HEK293 (cell line): ENCODE results near the gene KCTD11.

Source experiments
- CTCF ChIA-PET: fragments of 350-600 bp; formaldehyde crosslinking; extraction: SDS; loops from one replicate; lab custom pipeline; 2021; ENCODE audit warnings: antibody characterized with exemption; lab: Yijun Ruan, JAX
- POLR2A ChIA-PET: fragments of 300-600 bp; formaldehyde crosslinking; extraction: SDS; loops from one replicate; lab custom pipeline; 2020; ENCODE audit warnings: antibody characterized with exemption, inconsistent platforms; lab: Yijun Ruan, JAX
- H3K27ac ChIP-seq: fragments of 200-500 bp; sonication (Bioruptor generic); 2 replicates; pipeline ENCODE4 v1.5.1; 2014; ENCODE audit warnings: low read depth, low read length, control low read depth, inconsistent platforms; ENCODE audit errors: extremely low read depth
- H3K36me3 ChIP-seq, 2 experiments: fragments of 200-500 bp in 1 of 2; sonication (Bioruptor generic) in 1 of 2; 1 replicate in 1 of 2; 2 replicates in 1 of 2; pipeline ENCODE4 v1.5.1; 2014 to 2017; ENCODE audit warnings: inconsistent platforms in 2 of 2, low read length in 2 of 2; ENCODE audit not compliant: control insufficient read depth in 2 of 2, insufficient read depth in 1 of 2
- H3K4me1 ChIP-seq: fragments of 200-500 bp; sonication (Bioruptor generic); 2 replicates; pipeline ENCODE4 v1.5.1; 2014; ENCODE audit warnings: mild to moderate bottlenecking, low read length, inconsistent platforms; ENCODE audit not compliant: control insufficient read depth, insufficient read depth
- H3K4me3 ChIP-seq: 2 replicates; pipeline ENCODE4 v1.5.1; 2011; ENCODE audit warnings: low read depth, mild to moderate bottlenecking, control low read depth, low read length, moderate library complexity
- H3K9me3 ChIP-seq: fragments of 200-500 bp; sonication (Bioruptor generic); 2 replicates; pipeline ENCODE4 v1.5.1; 2014; ENCODE audit warnings: low read depth, low read length, inconsistent platforms; ENCODE audit not compliant: control insufficient read depth, insufficient read depth
- FEZF1 ChIP-seq: fragments of 450-650 bp; formaldehyde crosslinking; IDR thresholded peaks from 2 replicates; pipeline ENCODE4 v1.5.1; 2016; ENCODE audit warnings: missing biosample characterization, missing genetic modification characterization
- GLIS1 ChIP-seq: fragments of 450-650 bp; formaldehyde crosslinking; IDR thresholded peaks from 2 replicates; pipeline ENCODE4 v1.5.1; 2016; ENCODE audit warnings: missing biosample characterization, missing genetic modification characterization
- GLIS2 ChIP-seq: fragments of 450-650 bp; formaldehyde crosslinking; IDR thresholded peaks from 2 replicates; pipeline ENCODE4 v1.5.1; 2016; ENCODE audit warnings: missing biosample characterization, missing genetic modification characterization
- IKZF3 ChIP-seq: fragments of 450-650 bp; IDR thresholded peaks from 2 replicates; pipeline ENCODE4 v1.5.0; 2018; ENCODE audit warnings: missing biosample characterization, mild to moderate bottlenecking, missing genetic modification characterization, moderate library complexity
- OSR2 ChIP-seq: fragments of 450-650 bp; formaldehyde crosslinking; IDR thresholded peaks from 2 replicates; pipeline ENCODE4 v1.5.1; 2016; ENCODE audit warnings: missing biosample characterization, missing genetic modification characterization
- OVOL3 ChIP-seq: fragments of 450-650 bp; formaldehyde crosslinking; IDR thresholded peaks from 2 replicates; pipeline ENCODE4 v1.5.1; 2016; ENCODE audit warnings: missing biosample characterization, missing genetic modification characterization
- RBAK ChIP-seq: fragments of 450-650 bp; formaldehyde crosslinking; IDR thresholded peaks from 2 replicates; pipeline ENCODE4 v1.5.1; 2016; ENCODE audit warnings: missing biosample characterization, missing genetic modification characterization
- TRIM28 ChIP-seq: IDR thresholded peaks from 2 replicates; pipeline ENCODE4 v1.6.1; 2011; ENCODE audit warnings: low read length, control low read depth, borderline replicate concordance
- ZBTB1 ChIP-seq: fragments of 450-650 bp; formaldehyde crosslinking; IDR thresholded peaks from 2 replicates; pipeline ENCODE4 v1.5.1; 2016; ENCODE audit warnings: missing biosample characterization, missing genetic modification characterization
- ZBTB48 ChIP-seq: fragments of 450-650 bp; formaldehyde crosslinking; IDR thresholded peaks from 2 replicates; pipeline ENCODE4 v1.5.1; 2016; ENCODE audit warnings: missing biosample characterization, missing genetic modification characterization
- ZIC2 ChIP-seq: fragments of 450-650 bp; formaldehyde crosslinking; IDR thresholded peaks from 2 replicates; pipeline ENCODE4 v1.5.1; 2016; ENCODE audit warnings: missing biosample characterization, missing genetic modification characterization
- ZNF10 ChIP-seq: fragments of 450-650 bp; formaldehyde crosslinking; IDR thresholded peaks from 2 replicates; pipeline ENCODE4 v1.5.1; 2017; ENCODE audit warnings: missing biosample characterization, missing genetic modification characterization
- ZNF214 ChIP-seq: fragments of 450-650 bp; formaldehyde crosslinking; IDR thresholded peaks from 2 replicates; pipeline ENCODE4 v1.5.1; 2017; ENCODE audit warnings: missing biosample characterization, mild to moderate bottlenecking, missing genetic modification characterization, borderline replicate concordance
- ZNF423 ChIP-seq: fragments of 450-650 bp; formaldehyde crosslinking; IDR thresholded peaks from 2 replicates; pipeline ENCODE4 v1.5.1; 2016; ENCODE audit warnings: missing biosample characterization, missing genetic modification characterization
- ZNF548 ChIP-seq: fragments of 450-650 bp; formaldehyde crosslinking; IDR thresholded peaks from 2 replicates; pipeline ENCODE4 v1.5.1; 2016; ENCODE audit warnings: missing biosample characterization, missing genetic modification characterization
- ZNF558 ChIP-seq: fragments of 450-650 bp; formaldehyde crosslinking; IDR thresholded peaks from 2 replicates; pipeline ENCODE4 v1.5.1; 2016; ENCODE audit warnings: missing biosample characterization, missing genetic modification characterization
- ZNF610 ChIP-seq: fragments of 450-650 bp; formaldehyde crosslinking; IDR thresholded peaks from 2 replicates; pipeline ENCODE4 v1.5.1; 2016; ENCODE audit warnings: missing biosample characterization, missing genetic modification characterization, borderline replicate concordance
- ZNF677 ChIP-seq: fragments of 450-650 bp; IDR thresholded peaks from 2 replicates; pipeline ENCODE4 v1.5.0; 2018; ENCODE audit warnings: missing biosample characterization, mild to moderate bottlenecking, missing genetic modification characterization, moderate library complexity
- TF ChIP-seq, protein P1 (sequence below): fragments of 450-650 bp; formaldehyde crosslinking; IDR thresholded peaks from 2 replicates; pipeline ENCODE4 v1.5.1; 2016; ENCODE audit warnings: missing biosample characterization, missing genetic modification characterization
- TF ChIP-seq, protein P2 (sequence below): fragments of 450-650 bp; formaldehyde crosslinking; conservative IDR thresholded peaks from 2 replicates; pipeline ENCODE4 v1.5.1; 2016; ENCODE audit warnings: low read depth, missing biosample characterization, missing genetic modification characterization
- TF ChIP-seq, protein P3 (sequence below): fragments of 450-650 bp; formaldehyde crosslinking; conservative IDR thresholded peaks from 2 replicates; pipeline ENCODE4 v1.5.1; 2016; ENCODE audit warnings: low read depth, missing biosample characterization, missing genetic modification characterization
- TF ChIP-seq, protein P4 (sequence below): fragments of 450-650 bp; formaldehyde crosslinking; IDR thresholded peaks from 2 replicates; pipeline ENCODE4 v1.5.1; 2016; ENCODE audit warnings: missing biosample characterization, missing genetic modification characterization

Gene KCTD11

DNA sequence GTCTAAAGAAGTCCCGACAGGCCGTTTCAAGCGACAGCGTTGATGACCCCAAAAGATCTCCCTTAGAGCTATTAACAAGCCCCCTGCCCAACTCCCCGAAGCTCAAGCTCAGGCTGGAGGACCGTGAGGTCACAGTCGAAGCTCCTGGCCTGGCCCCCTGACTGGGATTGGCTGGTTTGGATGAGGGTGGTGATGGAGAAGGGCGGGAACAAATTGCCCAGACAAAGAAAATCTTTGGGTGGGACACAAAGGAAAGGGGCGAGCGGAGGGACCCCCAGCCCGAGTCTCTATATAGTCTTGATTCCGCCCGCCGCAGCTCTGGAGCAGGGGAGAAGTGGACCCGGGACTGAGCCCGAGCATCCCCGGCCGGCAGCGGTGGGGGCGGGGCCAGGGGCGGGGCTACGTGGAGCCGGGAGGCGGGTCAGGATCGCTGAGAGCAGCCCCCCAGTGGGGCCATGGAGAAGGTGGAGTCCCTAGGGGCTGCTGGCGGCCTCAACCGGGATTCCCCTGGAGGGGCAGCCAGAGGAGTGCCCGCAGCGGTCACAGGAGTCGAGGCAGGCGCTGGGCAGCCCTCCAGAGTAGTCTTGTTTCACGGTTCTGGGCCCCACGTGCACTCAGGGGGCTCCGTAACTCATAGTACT lies 21.8 kb upstream of the KCTD11 start (continued):
- peak; percentile 76; the same call in 1 of the 2 replicates for TF ChIP-seq IKZF3 (tag by site-specific recombination)
- TF ChIP-seq GLIS1 (tag by site-specific recombination) = peak; percentile 85
- no peak for TF ChIP-seq OSR2 (tag by site-specific recombination)
- peak; percentile 82 for TF ChIP-seq GLIS2
- TF ChIP-seq ZNF423 (tag by site-specific recombination) = peak; percentile 96
- TF ChIP-seq ZNF558 (tag by site-specific recombination) = no peak
- peak; percentile 42 for TF ChIP-seq ZIC2 (tag by site-specific recombination)

DNA sequence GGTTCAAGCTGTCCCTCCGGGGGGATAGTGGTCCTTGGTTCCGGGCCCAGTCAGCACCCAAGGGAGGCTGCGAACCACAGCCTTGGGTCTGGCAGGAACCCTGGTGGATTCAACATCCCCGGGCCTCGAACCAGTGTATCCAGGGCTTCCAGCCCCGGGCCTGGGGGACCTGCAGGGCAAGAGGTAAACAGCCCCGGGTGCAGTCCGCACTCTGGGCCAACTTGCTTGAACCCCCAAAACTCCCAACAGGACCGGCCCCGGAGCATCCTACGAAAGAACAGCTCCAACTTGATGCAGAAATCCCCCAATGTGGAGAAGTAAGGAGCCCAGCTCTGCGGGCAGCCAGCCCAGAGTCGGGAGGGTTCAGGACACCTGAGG lies 21.3 kb upstream of the KCTD11 start:
- peaks cover 9% of the 10 kb centered on the region for H3K4me1 ChIP-seq
- peak overlapping the region; percentile 64; the same call in 1 of the 2 replicates for H3K4me3 ChIP-seq
- no peaks in the 10 kb centered on the region for H3K9me3 ChIP-seq
- ChIA-PET POLR2A (interaction anchor here (1.8 to 2.9 kb wide), 5 partner anchors 13 to 356 kb away, joined by 13 to 42 read pairs (median 22); partner anchors contain the start of genes GPS2, POLR2A and TP53), CTCF (interaction anchor here (0.6 to 2.8 kb wide), 4 partner anchors 13 to 67 kb away, joined by 4 to 29 read pairs (median 10); no protein-coding TSS in a partner anchor)
- H3K27ac ChIP-seq = peak overlapping the region; percentile 35; the same call in 1 of the 2 replicates
- H3K36me3 ChIP-seq = peaks cover 3 to 17% of the 10 kb centered on the region in 2 experiments; a peak in 2 of 3 replicates
- no peak for TF ChIP-seq TRIM28
- TF ChIP-seq ZNF423 (tag by site-specific recombination) = 0 out of 2 replicates have a peak, but pooled peaks have one; percentile 16
- TF ChIP-seq, protein P1, sequence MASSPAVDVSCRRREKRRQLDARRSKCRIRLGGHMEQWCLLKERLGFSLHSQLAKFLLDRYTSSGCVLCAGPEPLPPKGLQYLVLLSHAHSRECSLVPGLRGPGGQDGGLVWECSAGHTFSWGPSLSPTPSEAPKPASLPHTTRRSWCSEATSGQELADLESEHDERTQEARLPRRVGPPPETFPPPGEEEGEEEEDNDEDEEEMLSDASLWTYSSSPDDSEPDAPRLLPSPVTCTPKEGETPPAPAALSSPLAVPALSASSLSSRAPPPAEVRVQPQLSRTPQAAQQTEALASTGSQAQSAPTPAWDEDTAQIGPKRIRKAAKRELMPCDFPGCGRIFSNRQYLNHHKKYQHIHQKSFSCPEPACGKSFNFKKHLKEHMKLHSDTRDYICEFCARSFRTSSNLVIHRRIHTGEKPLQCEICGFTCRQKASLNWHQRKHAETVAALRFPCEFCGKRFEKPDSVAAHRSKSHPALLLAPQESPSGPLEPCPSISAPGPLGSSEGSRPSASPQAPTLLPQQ (tag by site-specific recombination) = 0 out of 2 replicates have a peak, but pooled peaks have one; percentile 8

DNA sequence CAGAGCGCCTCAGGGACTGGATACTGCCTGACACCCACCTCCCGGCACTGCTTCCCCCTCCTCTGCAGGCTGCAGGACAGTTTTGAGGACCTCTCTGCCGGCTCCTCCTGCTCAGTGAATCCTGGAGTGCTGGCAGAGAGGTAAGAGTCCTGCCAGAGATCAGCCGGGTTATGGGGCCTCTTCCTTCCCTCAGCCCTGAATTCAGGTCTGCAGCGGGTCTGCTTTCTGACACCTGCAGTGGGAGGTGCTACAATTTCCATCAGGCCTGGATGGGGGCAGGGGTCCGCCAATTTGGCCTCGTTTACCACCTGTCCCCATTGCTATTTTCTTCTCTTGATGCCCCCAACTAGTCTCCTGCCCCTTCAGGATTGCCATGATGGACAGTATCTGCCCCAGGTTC lies 19.9 kb upstream of the KCTD11 start:
- H3K27ac ChIP-seq = no peak overlapping the region
- ChIA-PET CTCF (no interaction called here), POLR2A (no interaction called here)
- H3K36me3 ChIP-seq = peaks cover 0 to 2% of the 10 kb centered on the region in 2 experiments; a peak in 1 of 3 replicates
- H3K9me3 ChIP-seq = no peaks in the 10 kb centered on the region
- peaks cover 9% of the 10 kb centered on the region for H3K4me1 ChIP-seq
- no peak overlapping the region for H3K4me3 ChIP-seq
- TF ChIP-seq ZBTB48 (no peak), ZNF610 (tag by site-specific recombination) (no peak), ZNF548 (tag by site-specific recombination) (no peak), ZNF677 (no peak), ZNF214 (no peak), ZBTB1 (tag by site-specific recombination) (no peak), RBAK (no peak), OVOL3 (tag by site-specific recombination) (no peak), FEZF1 (no peak), ZNF10 (tag by site-specific recombination) (no peak)
- TF ChIP-seq, protein P2, sequence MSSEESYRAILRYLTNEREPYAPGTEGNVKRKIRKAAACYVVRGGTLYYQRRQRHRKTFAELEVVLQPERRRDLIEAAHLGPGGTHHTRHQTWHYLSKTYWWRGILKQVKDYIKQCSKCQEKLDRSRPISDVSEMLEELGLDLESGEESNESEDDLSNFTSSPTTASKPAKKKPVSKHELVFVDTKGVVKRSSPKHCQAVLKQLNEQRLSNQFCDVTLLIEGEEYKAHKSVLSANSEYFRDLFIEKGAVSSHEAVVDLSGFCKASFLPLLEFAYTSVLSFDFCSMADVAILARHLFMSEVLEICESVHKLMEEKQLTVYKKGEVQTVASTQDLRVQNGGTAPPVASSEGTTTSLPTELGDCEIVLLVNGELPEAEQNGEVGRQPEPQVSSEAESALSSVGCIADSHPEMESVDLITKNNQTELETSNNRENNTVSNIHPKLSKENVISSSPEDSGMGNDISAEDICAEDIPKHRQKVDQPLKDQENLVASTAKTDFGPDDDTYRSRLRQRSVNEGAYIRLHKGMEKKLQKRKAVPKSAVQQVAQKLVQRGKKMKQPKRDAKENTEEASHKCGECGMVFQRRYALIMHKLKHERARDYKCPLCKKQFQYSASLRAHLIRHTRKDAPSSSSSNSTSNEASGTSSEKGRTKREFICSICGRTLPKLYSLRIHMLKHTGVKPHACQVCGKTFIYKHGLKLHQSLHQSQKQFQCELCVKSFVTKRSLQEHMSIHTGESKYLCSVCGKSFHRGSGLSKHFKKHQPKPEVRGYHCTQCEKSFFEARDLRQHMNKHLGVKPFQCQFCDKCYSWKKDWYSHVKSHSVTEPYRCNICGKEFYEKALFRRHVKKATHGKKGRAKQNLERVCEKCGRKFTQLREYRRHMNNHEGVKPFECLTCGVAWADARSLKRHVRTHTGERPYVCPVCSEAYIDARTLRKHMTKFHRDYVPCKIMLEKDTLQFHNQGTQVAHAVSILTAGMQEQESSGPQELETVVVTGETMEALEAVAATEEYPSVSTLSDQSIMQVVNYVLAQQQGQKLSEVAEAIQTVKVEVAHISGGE (tag by site-specific recombination) = no peak
- TF ChIP-seq, protein P3, sequence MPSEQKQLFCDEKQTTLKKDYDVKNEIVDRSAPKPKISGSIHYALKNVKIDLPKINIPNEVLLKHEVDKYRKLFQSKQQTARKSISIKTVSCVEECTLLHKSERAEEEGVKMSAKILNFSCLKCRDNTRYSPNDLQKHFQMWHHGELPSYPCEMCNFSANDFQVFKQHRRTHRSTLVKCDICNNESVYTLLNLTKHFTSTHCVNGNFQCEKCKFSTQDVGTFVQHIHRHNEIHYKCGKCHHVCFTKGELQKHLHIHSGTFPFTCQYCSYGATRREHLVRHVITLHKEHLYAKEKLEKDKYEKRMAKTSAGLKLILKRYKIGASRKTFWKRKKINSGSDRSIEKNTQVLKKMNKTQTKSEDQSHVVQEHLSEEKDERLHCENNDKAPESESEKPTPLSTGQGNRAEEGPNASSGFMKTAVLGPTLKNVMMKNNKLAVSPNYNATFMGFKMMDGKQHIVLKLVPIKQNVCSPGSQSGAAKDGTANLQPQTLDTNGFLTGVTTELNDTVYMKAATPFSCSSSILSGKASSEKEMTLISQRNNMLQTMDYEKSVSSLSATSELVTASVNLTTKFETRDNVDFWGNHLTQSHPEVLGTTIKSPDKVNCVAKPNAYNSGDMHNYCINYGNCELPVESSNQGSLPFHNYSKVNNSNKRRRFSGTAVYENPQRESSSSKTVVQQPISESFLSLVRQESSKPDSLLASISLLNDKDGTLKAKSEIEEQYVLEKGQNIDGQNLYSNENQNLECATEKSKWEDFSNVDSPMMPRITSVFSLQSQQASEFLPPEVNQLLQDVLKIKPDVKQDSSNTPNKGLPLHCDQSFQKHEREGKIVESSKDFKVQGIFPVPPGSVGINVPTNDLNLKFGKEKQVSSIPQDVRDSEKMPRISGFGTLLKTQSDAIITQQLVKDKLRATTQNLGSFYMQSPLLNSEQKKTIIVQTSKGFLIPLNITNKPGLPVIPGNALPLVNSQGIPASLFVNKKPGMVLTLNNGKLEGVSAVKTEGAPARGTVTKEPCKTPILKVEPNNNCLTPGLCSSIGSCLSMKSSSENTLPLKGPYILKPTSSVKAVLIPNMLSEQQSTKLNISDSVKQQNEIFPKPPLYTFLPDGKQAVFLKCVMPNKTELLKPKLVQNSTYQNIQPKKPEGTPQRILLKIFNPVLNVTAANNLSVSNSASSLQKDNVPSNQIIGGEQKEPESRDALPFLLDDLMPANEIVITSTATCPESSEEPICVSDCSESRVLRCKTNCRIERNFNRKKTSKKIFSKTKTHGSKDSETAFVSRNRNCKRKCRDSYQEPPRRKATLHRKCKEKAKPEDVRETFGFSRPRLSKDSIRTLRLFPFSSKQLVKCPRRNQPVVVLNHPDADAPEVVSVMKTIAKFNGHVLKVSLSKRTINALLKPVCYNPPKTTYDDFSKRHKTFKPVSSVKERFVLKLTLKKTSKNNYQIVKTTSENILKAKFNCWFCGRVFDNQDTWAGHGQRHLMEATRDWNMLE (tag by site-specific recombination) = no peak
- TF ChIP-seq, protein P4, sequence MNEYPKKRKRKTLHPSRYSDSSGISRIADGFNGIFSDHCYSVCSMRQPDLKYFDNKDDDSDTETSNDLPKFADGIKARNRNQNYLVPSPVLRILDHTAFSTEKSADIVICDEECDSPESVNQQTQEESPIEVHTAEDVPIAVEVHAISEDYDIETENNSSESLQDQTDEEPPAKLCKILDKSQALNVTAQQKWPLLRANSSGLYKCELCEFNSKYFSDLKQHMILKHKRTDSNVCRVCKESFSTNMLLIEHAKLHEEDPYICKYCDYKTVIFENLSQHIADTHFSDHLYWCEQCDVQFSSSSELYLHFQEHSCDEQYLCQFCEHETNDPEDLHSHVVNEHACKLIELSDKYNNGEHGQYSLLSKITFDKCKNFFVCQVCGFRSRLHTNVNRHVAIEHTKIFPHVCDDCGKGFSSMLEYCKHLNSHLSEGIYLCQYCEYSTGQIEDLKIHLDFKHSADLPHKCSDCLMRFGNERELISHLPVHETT = no peak
